Thoracic aorta (tissue), 2 donors: ENCODE measurements around the gene NOG. TPM values are rescaled to one million over a fixed set of nuclear protein-coding genes. Genes with fewer than 3 reads are reported as not detected.

ENCODE experiments used
- ATAC-seq: fragments of 150-250 bp; one replicate; pipeline ENCODE4 v1.8.0; 2017; ENCODE audit warnings: low read depth; ENCODE audit not compliant: insufficient number of reproducible peaks, low FRiP score
- DNase-seq: peaks from one replicate; pipeline ENCODE4 v3.0.0-alpha.2; 2020; ENCODE audit warnings: low spot score
- H3K27ac ChIP-seq, 2 donors: fragments of 200-600 bp; sonication (generic); 1 replicate in 1 of 2; 2 replicates in 1 of 2; pipeline ENCODE4 v1.5.1; 2016; ENCODE audit warnings: mild to moderate bottlenecking in 2 of 2, moderate library complexity in 2 of 2
- H3K27me3 ChIP-seq: fragments of 200-600 bp; sonication (generic); replicated peaks from 2 replicates; pipeline ENCODE4 v1.6.0; 2016; ENCODE audit warnings: mild to moderate bottlenecking; ENCODE audit not compliant: insufficient read depth
- H3K36me3 ChIP-seq: fragments of 200-600 bp; sonication (generic); one replicate; pipeline ENCODE4 v1.5.1; 2016
- H3K4me1 ChIP-seq, 2 donors: fragments of 200-600 bp; sonication (generic); 1 replicate in 1 of 2; 2 replicates in 1 of 2; pipeline versions ENCODE4 v1.5.1 to v1.6.0; 2016; ENCODE audit warnings: low read depth in 2 of 2, mild to moderate bottlenecking in 1 of 2; ENCODE audit not compliant: control insufficient read depth in 1 of 2
- H3K4me3 ChIP-seq: fragments of 200-600 bp; sonication (generic); 2 replicates; pipeline ENCODE4 v1.5.1; 2016; ENCODE audit warnings: mild to moderate bottlenecking
- H3K9me3 ChIP-seq: fragments of 200-600 bp; sonication (generic); 2 replicates; pipeline ENCODE4 v1.5.1; 2016
- CTCF ChIP-seq: fragments of 200-600 bp; sonication (generic); IDR thresholded peaks from one replicate; pipeline ENCODE4 v1.5.1; 2019; ENCODE audit warnings: antibody characterized with exemption
- total RNA-seq, 2 donors: library from RNA; depleted of rRNA; stranded (reverse); fragments of >200 nt; gene quantifications; one replicate each; pipeline versions ENCODE4 v1.1.0 to v1.2.3, GENCODE V29; 2016

Gene NOG
- total RNA-seq, 2 donors from 2014 or later: 0.81 to 2.3 TPM

GRCh38 chr17:56608944-56609343 lies 15.4 kb downstream of the NOG start:
- no peak overlapping the region for H3K4me3 ChIP-seq
- ATAC-seq (no peak), DNase-seq (no peak)
- no peak for TF ChIP-seq CTCF
- H3K36me3 ChIP-seq: no peaks in the 10 kb centered on the region
- H3K4me1 ChIP-seq: no peaks in the 10 kb centered on the region
- no peaks in the 10 kb centered on the region for H3K27me3 ChIP-seq
- H3K9me3 ChIP-seq: no peaks in the 10 kb centered on the region
- no peak overlapping the region for H3K27ac ChIP-seq

GRCh38 chr17:56610321-56610720 lies 16.8 kb downstream of the NOG start:
- Histone ChIP-seq H3K4me3 (no peak overlapping the region), H3K27ac (no peak overlapping the region), H3K9me3 (no peaks in the 10 kb centered on the region), H3K27me3 (no peaks in the 10 kb centered on the region), H3K36me3 (no peaks in the 10 kb centered on the region), H3K4me1 (no peaks in the 10 kb centered on the region)
- ATAC-seq (no peak), DNase-seq (no peak)
- TF ChIP-seq CTCF: no peak

DNA sequence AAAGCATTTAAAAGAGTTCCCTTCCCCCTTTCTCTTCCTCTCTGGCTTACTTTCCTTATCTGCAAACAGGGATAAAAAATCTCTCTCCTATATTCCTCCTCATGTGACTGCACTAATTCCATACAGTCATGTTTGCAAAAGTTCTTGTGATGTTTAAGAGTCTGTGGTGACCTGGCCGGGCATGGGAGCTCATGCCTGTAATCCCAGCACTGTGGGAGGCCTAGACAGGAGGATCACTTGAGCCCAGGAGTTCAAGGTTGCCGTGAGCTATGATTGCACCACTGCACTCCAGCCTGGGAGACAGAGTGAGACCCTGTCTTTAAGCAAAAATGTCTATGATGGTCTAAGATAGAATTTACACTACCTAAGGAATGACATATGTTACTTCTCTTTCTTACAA lies 19.6 kb downstream of the NOG start:
- Histone ChIP-seq H3K4me3 (no peak overlapping the region), H3K9me3 (no peaks in the 10 kb centered on the region), H3K36me3 (no peaks in the 10 kb centered on the region), H3K27ac (no peak overlapping the region), H3K4me1 (no peaks in the 10 kb centered on the region), H3K27me3 (no peaks in the 10 kb centered on the region)
- ATAC-seq (no peak), DNase-seq (no peak)
- no peak for TF ChIP-seq CTCF

DNA sequence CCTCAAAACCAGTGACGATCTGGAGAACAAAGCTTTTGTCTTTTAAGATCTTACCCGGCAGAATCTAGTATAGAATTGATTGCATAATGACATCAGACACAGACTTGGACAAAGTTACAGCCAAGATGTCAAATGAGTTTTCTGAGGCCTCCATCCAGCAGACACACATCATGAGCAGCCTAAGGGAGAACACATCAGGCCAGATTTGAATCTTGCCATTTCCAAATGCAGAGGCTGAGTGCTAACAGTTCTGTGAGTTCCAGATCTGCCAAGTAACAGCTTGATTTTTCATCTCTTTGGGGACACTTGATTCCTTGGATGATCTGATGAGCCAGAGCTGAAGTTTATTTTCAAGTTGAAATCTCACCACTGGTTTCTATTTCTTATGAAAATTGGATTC lies 21.0 kb downstream of the NOG start:
- H3K36me3 ChIP-seq: no peaks in the 10 kb centered on the region
- H3K27ac ChIP-seq: no peak overlapping the region
- H3K4me1 ChIP-seq: no peaks in the 10 kb centered on the region
- H3K27me3 ChIP-seq: no peaks in the 10 kb centered on the region
- no peaks in the 10 kb centered on the region for H3K9me3 ChIP-seq
- DNase-seq (no peak), ATAC-seq (no peak)
- H3K4me3 ChIP-seq: no peak overlapping the region
- TF ChIP-seq CTCF: no peak

GRCh38 chr17:56616239-56616638 lies 22.7 kb downstream of the NOG start:
- no peak for DNase-seq
- Histone ChIP-seq H3K9me3 (no peaks in the 10 kb centered on the region), H3K27me3 (no peaks in the 10 kb centered on the region)

More at GRCh38 chr17:56616239-56616638, 22.7 kb downstream of the NOG start:
- no peak for ATAC-seq
- H3K4me3 ChIP-seq: no peak overlapping the region
- H3K27ac ChIP-seq: no peak overlapping the region
- H3K4me1 ChIP-seq: no peaks in the 10 kb centered on the region
- no peak for TF ChIP-seq CTCF
- no peaks in the 10 kb centered on the region for H3K36me3 ChIP-seq
